ENCODE results near the gene GOPC. TPM values are rescaled to one million over a fixed set of nuclear protein-coding genes. Genes with fewer than 3 reads are reported as not detected.

Gene GOPC
- total RNA-seq, 1 donor from 2014 or later, result 48.8 TPM

DNA sequence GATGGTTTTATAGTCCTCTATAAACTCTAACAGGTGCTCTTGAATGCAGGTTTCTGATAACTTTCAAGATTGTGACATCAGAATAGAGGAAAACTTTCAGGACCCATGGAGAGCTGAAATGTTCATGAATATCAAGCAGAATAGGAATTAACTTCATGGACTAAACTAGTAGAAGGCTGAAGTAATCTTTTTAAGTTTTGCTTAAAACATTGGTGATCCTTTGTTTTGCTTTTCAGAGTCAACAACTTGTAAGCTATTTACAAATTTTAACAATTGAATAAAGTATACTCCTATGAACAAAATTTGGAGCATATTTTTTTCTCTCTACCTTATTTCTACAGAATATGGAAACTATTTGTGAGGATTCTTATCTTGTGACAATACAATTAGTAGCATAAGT, 25.2 kb upstream of the GOPC start:
- H3K4me3 Mint-ChIP-seq (ENCODE audit: low read depth), result no peak overlapping the region
- peaks cover 6% of the 10 kb centered on the region for H3K36me3 Mint-ChIP-seq (ENCODE audit: insufficient read depth)
- H3K9me3 Mint-ChIP-seq (ENCODE audit: low read depth), result peaks cover 25% of the 10 kb centered on the region
- H3K27ac Mint-ChIP-seq, result no peak overlapping the region
- no peaks in the 10 kb centered on the region for H3K27me3 Mint-ChIP-seq
- no peak for DNase-seq (ENCODE audit: low spot score, unreplicated experiment)
- TF ChIP-seq, protein P1, sequence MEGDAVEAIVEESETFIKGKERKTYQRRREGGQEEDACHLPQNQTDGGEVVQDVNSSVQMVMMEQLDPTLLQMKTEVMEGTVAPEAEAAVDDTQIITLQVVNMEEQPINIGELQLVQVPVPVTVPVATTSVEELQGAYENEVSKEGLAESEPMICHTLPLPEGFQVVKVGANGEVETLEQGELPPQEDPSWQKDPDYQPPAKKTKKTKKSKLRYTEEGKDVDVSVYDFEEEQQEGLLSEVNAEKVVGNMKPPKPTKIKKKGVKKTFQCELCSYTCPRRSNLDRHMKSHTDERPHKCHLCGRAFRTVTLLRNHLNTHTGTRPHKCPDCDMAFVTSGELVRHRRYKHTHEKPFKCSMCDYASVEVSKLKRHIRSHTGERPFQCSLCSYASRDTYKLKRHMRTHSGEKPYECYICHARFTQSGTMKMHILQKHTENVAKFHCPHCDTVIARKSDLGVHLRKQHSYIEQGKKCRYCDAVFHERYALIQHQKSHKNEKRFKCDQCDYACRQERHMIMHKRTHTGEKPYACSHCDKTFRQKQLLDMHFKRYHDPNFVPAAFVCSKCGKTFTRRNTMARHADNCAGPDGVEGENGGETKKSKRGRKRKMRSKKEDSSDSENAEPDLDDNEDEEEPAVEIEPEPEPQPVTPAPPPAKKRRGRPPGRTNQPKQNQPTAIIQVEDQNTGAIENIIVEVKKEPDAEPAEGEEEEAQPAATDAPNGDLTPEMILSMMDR (IDR thresholded peaks at IDR 0.05; ENCODE audit: unreplicated experiment), result no peak
- peaks cover 2% of the 10 kb centered on the region for H3K4me1 Mint-ChIP-seq (ENCODE audit: low read depth)

- Mint-ChIP-seq H3K27ac (peak overlapping the region; percentile 37), H3K36me3 (ENCODE audit: insufficient read depth) (peaks cover 6% of the 10 kb centered on the region), H3K9me3 (ENCODE audit: low read depth) (peaks cover 28% of the 10 kb centered on the region), H3K4me1 (ENCODE audit: low read depth) (peaks cover 2% of the 10 kb centered on the region), H3K27me3 (no peaks in the 10 kb centered on the region), H3K4me3 (ENCODE audit: low read depth) (no peak overlapping the region)
- TF ChIP-seq, protein P1 (IDR thresholded peaks at IDR 0.05; ENCODE audit: unreplicated experiment), result no peak
- DNase-seq (ENCODE audit: low spot score, unreplicated experiment), result no peak
Measured at GRCh38 chr6:117624869-117625481, 22.7 kb upstream of the GOPC start.

DNA sequence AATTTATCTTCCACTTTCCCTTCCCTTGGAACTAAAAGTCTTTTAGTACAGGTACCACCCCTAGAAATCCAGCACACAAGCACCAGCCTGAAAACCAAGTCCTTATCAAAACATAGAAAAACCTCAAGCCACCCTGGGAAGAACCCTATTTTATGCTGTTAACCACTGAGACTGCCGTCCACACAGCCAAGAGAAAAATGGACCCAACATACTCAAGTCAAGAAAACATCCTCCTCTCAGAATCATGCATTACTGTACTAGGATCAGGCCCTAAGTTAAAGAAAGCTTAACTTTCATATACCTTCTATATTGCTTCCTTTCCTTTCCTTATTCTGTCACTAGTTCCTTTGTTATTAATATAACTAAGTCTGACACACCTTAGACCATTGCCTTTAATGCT, 16.9 kb upstream of the GOPC start:
- Mint-ChIP-seq H3K27ac (no peak overlapping the region), H3K4me1 (ENCODE audit: low read depth) (no peaks in the 10 kb centered on the region), H3K27me3 (no peaks in the 10 kb centered on the region), H3K9me3 (ENCODE audit: low read depth) (peaks cover 15% of the 10 kb centered on the region), H3K4me3 (ENCODE audit: low read depth) (no peak overlapping the region), H3K36me3 (ENCODE audit: insufficient read depth) (peaks cover 2% of the 10 kb centered on the region)
- no peak for DNase-seq (ENCODE audit: low spot score, unreplicated experiment)
- TF ChIP-seq, protein P1 (IDR thresholded peaks at IDR 0.05; ENCODE audit: unreplicated experiment), result no peak

DNA sequence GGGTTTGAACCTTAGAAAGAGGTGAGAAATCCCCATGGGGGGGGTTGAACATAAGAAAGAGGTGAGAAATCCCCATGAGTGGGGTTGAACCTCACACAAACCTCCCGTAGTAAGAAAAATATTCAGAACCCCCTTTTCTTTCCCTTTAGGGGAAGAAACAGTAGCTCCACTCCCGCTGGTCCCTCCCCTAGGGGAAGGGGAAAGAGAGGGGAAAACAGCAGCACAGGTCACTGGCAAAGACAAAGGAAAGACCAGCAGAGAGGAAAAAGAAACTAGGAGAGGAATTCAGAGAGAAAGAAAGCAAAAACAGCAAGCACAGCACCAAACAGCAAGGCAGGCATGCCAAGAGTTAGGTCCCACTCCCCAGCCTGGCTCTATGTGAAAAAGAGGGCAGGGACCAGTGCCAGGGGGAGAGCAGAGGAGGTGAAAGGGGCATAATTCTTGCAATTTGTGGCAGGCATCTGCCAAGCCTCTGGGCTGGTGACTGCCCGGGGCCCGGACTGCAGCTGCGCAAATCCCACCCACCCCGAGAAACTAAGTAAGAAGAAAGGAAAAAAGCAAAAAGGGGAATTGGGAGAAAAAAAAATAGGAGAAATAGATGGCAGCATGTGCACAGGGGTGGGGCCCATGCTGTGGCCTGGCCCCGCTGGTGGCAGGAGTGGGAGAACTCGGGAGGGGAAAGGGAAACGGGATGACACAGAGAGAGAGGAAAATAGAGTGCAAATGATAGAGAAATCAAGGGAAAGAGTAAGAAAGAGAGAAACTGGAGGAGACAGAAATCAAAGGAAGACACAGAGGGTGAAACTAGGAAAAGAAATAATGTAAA, 15.1 kb upstream of the GOPC start:
- H3K4me3 Mint-ChIP-seq (ENCODE audit: low read depth), result no peak overlapping the region
- H3K36me3 Mint-ChIP-seq (ENCODE audit: insufficient read depth), result no peaks in the 10 kb centered on the region
- H3K9me3 Mint-ChIP-seq (ENCODE audit: low read depth), result peaks cover 8% of the 10 kb centered on the region
- H3K27me3 Mint-ChIP-seq, result no peaks in the 10 kb centered on the region
- TF ChIP-seq, protein P1 (IDR thresholded peaks at IDR 0.05; ENCODE audit: unreplicated experiment), result no peak
- H3K27ac Mint-ChIP-seq, result no peak overlapping the region
- H3K4me1 Mint-ChIP-seq (ENCODE audit: low read depth), result peaks cover 6% of the 10 kb centered on the region
- no peak for DNase-seq (ENCODE audit: low spot score, unreplicated experiment)

GRCh38 chr6:117616391-117617209, 14.3 kb upstream of the GOPC start:
- Mint-ChIP-seq H3K27me3 (no peaks in the 10 kb centered on the region), H3K27ac (no peak overlapping the region), H3K4me3 (ENCODE audit: low read depth) (no peak overlapping the region), H3K36me3 (ENCODE audit: insufficient read depth) (no peaks in the 10 kb centered on the region), H3K9me3 (ENCODE audit: low read depth) (peaks cover 5% of the 10 kb centered on the region), H3K4me1 (ENCODE audit: low read depth) (peaks cover 10% of the 10 kb centered on the region)
- DNase-seq (ENCODE audit: low spot score, unreplicated experiment), result no peak
- TF ChIP-seq, protein P1 (IDR thresholded peaks at IDR 0.05; ENCODE audit: unreplicated experiment), result no peak

All from progenitor cell of endocrine pancreas (in vitro differentiated cells).